ENCODE data around the gene NCKAP5L.

NCKAP5L gene

DNA sequence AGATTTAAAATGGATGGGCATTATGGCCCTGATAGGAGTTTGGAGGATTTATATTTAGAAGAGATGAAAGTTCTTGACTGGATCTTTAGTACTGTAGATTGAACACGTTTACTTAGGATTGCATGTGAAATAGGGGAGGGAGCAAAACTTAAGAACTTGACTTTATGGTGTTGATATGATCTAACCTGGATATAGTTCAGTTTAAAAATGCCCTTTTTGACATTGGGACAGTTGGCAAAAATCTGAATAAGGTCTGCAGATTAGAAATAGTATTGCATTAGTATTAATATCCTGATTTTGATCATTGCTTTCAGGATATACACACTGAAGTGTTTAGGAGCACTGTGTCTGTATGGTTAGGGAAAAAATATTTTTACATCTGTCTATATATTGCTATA is 77.2 kb downstream of the NCKAP5L start:
- no peak for DNase-seq (ENCODE audit: low spot score)
- no peak for TF ChIP-seq CTCF (IDR thresholded peaks at IDR 0.05; ENCODE audit: extremely low read depth, missing control alignments)

GRCh38 chr12:49750027-49750995 is 77.9 kb downstream of the NCKAP5L start:
- no peak for DNase-seq (ENCODE audit: low spot score)
- TF ChIP-seq CTCF (IDR thresholded peaks at IDR 0.05; ENCODE audit: extremely low read depth, missing control alignments), result no peak

DNA sequence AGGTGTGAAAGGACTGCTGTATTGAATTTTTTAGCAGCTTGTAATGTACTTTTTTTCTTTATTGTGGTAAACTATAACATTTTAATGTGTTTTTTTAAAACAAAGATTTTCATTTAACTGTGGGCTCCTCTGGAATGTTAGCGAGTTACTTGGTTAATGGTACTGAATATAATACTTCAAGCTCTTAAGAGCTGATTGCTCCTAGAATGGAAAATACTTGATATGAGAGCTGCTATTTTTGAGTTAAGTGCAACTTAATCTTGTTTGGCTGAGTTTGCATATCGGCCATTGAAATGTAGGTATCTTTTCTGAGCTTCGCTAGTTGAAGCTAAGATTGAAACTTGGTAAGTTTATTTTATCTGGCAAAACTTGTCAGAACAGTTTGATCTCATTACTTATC is 79.4 kb downstream of the NCKAP5L start:
- DNase-seq (ENCODE audit: low spot score), result no peak
- TF ChIP-seq CTCF (IDR thresholded peaks at IDR 0.05; ENCODE audit: extremely low read depth, missing control alignments), result no peak

DNA sequence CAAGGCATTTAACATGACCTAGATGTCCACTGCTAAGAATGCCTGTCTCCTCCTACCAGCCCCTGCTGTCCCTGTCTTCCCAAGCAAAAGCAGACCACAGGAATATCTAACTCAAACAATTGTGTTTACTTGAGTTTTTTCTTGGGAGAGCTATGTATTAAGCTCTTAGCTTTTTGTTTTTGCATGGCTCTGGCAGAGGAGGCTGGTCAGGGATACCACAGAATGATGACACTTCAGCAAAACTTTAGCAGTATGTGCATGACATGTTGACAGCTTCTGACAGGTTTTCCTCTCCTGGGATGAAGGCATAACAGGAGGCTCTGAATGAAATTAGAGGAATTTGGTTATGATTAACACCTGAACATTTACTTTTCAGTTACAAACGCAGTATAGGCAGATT is 79.9 kb downstream of the NCKAP5L start:
- TF ChIP-seq CTCF (IDR thresholded peaks at IDR 0.05; ENCODE audit: extremely low read depth, missing control alignments), result no peak
- no peak for DNase-seq (ENCODE audit: low spot score)

DNA sequence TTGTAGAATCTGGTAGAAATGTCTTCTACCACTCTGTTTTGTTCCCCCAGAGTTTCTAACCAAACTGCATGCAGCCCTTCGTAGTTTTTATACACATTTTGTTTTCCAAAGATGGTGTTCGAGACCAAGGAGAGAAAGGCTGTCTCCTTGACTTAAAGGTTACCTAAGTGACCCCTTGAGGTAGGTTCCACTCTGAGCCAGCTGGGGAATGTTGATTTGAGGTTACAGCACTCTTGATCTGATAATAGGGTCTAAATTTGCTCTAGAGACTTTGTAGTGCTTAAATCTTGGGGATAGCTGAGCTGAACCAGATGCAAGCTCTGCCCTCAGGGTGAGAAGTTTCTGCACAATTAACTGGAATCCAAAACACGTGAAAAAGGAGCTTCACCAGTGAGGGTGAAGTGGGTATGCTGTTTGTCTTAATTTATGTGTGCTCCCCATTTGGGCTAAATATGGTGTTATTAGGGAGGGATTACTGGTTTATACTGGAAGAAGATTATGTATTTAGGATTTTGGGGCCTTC is 83.8 kb downstream of the NCKAP5L start:
- TF ChIP-seq CTCF (IDR thresholded peaks at IDR 0.05; ENCODE audit: extremely low read depth, missing control alignments), result no peak
- DNase-seq (ENCODE audit: low spot score), result no peak

- no peak for TF ChIP-seq CTCF (IDR thresholded peaks at IDR 0.05; ENCODE audit: extremely low read depth, missing control alignments)
- DNase-seq (ENCODE audit: low spot score), result peak; percentile 70
These were observed 86.2 kb downstream of the NCKAP5L start for GRCh38 chr12:49741882-49742620.
